Measurements from ENCODE around the gene CA10.

DNA sequence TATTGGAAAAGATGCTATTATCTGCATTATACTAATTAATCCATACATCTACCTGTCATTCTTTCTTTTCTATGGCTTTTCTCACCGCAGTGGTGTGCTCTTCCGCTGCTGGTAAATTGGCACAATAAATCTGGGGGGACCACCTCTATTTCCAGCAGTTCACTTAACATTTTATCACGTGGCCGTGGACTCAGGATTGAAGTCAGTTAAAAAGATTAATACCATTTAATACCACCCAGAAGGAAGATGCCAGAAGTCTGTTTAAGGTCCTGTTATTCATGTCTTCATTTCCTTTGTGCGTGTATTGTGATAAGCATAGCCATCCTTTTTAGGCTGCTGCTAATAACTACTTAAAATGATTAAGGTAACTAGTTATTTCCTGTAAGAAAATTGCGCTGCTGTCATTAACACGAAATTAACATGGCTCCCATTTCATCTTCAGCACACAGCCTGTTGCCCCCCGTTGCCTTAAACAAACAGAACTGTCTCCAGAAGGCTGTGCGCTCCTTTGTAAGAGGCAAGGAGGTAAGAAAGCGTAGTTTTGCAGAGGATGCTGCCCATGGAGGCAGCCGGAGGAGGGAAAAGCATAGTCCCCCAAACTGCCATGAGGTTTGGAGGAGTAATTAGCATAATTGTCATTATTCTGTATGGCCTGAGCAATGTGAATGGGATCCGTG lies 483.8 kb downstream of the CA10 start:
- TF ChIP-seq ZFP30 (CRISPR knock-in tag; IDR thresholded peaks at IDR 0.05) = no peak
- TF ChIP-seq ARNTL (CRISPR knock-in tag; IDR thresholded peaks at IDR 0.05; ENCODE audit: borderline replicate concordance, low read depth) = no peak
- TF ChIP-seq, protein P1, sequence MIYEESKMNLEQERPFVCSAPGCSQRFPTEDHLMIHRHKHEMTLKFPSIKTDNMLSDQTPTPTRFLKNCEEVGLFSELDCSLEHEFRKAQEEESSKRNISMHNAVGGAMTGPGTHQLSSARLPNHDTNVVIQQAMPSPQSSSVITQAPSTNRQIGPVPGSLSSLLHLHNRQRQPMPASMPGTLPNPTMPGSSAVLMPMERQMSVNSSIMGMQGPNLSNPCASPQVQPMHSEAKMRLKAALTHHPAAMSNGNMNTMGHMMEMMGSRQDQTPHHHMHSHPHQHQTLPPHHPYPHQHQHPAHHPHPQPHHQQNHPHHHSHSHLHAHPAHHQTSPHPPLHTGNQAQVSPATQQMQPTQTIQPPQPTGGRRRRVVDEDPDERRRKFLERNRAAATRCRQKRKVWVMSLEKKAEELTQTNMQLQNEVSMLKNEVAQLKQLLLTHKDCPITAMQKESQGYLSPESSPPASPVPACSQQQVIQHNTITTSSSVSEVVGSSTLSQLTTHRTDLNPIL (CRISPR knock-in tag; IDR thresholded peaks at IDR 0.05; ENCODE audit: low read depth) = no peak
